ENCODE results near the gene PRKAG2.
A peak's percentile ranks its signal among the peaks of the same experiment; 100 is the strongest.

DNA sequence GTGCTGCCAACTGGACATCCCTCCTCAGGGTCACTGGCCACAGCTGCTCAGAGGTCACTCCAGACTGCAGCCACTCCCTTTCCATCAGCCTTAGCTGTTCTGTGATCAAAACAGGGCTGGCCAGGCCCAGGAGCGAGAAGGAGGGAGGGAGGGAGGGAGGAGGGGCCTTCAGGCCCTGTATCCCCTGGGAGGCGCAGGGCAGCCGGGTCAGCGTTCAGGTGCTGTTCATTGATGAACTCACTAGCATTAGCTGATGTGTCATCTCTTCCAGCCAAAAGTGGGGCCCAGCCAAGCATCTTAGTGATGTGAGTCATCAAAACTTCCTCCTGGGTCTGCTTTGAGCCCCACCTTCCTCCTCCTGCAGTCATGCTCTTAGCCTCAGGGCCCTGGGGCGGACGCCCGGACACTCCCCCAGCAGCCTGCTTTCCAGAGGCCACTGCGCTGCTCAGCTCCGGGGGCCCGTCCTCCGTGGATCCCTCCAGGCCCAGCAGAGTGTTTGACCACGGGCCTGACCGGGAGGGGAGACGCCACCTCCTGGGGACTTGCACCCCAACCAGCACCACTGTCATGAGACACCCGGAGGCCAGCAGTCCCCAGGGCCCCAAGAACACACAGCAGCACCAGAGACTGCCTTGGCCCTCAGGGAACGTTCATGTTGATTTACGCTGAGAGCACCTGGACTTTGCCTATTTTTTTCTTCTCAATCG, 149.2 kb downstream of the PRKAG2 start:
- TF ChIP-seq, protein P1, sequence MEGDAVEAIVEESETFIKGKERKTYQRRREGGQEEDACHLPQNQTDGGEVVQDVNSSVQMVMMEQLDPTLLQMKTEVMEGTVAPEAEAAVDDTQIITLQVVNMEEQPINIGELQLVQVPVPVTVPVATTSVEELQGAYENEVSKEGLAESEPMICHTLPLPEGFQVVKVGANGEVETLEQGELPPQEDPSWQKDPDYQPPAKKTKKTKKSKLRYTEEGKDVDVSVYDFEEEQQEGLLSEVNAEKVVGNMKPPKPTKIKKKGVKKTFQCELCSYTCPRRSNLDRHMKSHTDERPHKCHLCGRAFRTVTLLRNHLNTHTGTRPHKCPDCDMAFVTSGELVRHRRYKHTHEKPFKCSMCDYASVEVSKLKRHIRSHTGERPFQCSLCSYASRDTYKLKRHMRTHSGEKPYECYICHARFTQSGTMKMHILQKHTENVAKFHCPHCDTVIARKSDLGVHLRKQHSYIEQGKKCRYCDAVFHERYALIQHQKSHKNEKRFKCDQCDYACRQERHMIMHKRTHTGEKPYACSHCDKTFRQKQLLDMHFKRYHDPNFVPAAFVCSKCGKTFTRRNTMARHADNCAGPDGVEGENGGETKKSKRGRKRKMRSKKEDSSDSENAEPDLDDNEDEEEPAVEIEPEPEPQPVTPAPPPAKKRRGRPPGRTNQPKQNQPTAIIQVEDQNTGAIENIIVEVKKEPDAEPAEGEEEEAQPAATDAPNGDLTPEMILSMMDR (IDR thresholded peaks at IDR 0.05; ENCODE audit: low read depth, low read length) = no peak
- TF ChIP-seq MYC (IDR thresholded peaks at IDR 0.05; ENCODE audit: low read depth, low read length) (peak; percentile 61), POLR2A (IDR thresholded peaks at IDR 0.05; ENCODE audit: extremely low read depth, insufficient read length) (no peak)
- TF ChIP-seq, protein P2, sequence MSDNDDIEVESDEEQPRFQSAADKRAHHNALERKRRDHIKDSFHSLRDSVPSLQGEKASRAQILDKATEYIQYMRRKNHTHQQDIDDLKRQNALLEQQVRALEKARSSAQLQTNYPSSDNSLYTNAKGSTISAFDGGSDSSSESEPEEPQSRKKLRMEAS (IDR thresholded peaks at IDR 0.05; ENCODE audit: low read depth, low read length) = peak; percentile 53

Data from NB4 (cell line).